ENCODE data around the gene SLC4A1. TPM values are rescaled to one million over a fixed set of nuclear protein-coding genes. Genes with fewer than 3 reads are reported as not detected.
"Not testable (repeated sequence)": the region's sequence is repeated elsewhere in the genome, so short reads cannot be mapped to it uniquely, and the experiment has no call there.

The SLC4A1 gene
- total RNA-seq, 2 donors from 2014 or later: not detected

- H3K27ac Mint-ChIP-seq: no peak overlapping the region
These were observed 13.4 kb downstream of the SLC4A1 start for GRCh38 chr17:44254361-44255095.

GRCh38 chr17:44253006-44253405 lies 14.9 kb downstream of the SLC4A1 start:
- no peaks in the 10 kb centered on the region for H3K27me3 Mint-ChIP-seq
- no peaks in the 10 kb centered on the region for H3K9me3 Mint-ChIP-seq
- ATAC-seq (replicated peaks): no peak

More at GRCh38 chr17:44254361-44255095, 13.4 kb downstream of the SLC4A1 start:
- Mint-ChIP-seq H3K4me1 (no peaks in the 10 kb centered on the region), H3K27me3 (no peaks in the 10 kb centered on the region), H3K4me3 (no peak overlapping the region), H3K36me3 (ENCODE audit: low read depth) (no peaks in the 10 kb centered on the region), H3K9me3 (no peaks in the 10 kb centered on the region)
- ATAC-seq (replicated peaks): no peak

DNA sequence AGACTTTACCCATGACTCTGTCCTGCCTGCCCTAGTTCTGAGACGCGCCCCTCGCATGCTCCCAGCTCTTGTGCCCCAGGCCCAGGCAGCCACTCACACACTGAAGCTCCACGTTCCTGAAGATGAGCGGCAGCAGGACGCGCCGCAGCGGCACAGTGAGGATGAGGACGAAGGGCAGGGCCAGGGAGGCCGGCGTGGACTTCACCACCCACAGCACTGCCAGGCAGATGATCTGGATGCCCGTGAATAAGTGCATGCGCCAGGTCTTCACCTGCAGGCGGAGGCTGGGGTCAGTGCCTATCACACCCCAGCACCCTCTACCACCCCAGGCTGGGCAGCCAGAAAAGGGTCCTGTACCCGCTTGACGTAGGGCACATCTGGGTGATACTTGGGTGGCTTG lies 16.9 kb downstream of the SLC4A1 start:
- no peak for ATAC-seq (replicated peaks)
- Mint-ChIP-seq H3K27me3 (no peaks in the 10 kb centered on the region), H3K4me3 (no peak overlapping the region), H3K4me1 (no peaks in the 10 kb centered on the region), H3K27ac (no peak overlapping the region), H3K36me3 (ENCODE audit: low read depth) (no peaks in the 10 kb centered on the region), H3K9me3 (no peaks in the 10 kb centered on the region)

More at GRCh38 chr17:44253006-44253405, 14.9 kb downstream of the SLC4A1 start:
- no peaks in the 10 kb centered on the region for H3K36me3 Mint-ChIP-seq (ENCODE audit: low read depth)
- no peak overlapping the region for H3K27ac Mint-ChIP-seq
- no peaks in the 10 kb centered on the region for H3K4me1 Mint-ChIP-seq
- no peak overlapping the region for H3K4me3 Mint-ChIP-seq

DNA sequence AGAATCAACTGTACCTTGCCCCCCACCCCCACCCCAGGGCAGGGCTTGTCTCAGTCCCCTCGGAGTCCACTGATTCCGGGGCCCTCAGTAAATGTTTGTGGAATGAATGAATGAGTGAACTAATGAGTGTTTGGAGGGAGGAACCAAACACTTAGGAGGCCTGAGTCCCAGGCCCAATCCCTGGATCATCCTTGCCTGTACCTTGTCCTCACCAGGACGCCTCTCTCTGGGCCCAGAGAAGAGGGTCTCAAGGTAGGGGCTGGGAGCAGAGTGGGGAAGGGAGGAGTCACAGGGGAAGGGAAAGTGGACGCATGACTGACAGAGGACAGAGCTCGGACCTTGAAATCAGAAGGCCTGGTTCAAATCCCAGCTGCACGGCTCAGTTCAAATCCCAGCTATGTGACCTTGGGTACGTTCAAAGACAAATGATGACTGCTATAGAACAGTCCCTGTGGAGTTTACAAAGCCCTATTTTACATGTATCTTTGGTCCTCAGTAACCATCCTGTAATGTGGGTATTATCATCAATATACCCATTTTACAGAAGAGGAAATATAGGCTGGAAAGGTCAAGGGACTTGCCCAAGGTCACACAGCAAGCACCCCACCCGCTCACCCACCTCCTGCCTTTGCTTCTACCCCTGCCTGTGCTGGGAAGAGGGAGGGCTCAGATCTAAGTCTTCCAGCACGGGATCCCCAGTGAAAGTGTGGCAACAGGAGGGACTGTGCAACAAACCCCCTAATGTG lies 18.3 kb downstream of the SLC4A1 start:
- Mint-ChIP-seq H3K36me3 (ENCODE audit: low read depth) (no peaks in the 10 kb centered on the region), H3K4me1 (no peaks in the 10 kb centered on the region), H3K9me3 (no peaks in the 10 kb centered on the region), H3K27me3 (no peaks in the 10 kb centered on the region), H3K27ac (no peak overlapping the region), H3K4me3 (no peak overlapping the region)
- no peak for ATAC-seq (replicated peaks)

- no peaks in the 10 kb centered on the region for H3K27me3 Mint-ChIP-seq
- no peak overlapping the region for H3K27ac Mint-ChIP-seq
- H3K36me3 Mint-ChIP-seq (ENCODE audit: low read depth): no peaks in the 10 kb centered on the region
- H3K4me1 Mint-ChIP-seq: no peaks in the 10 kb centered on the region
- H3K4me3 Mint-ChIP-seq: no peak overlapping the region
- no peaks in the 10 kb centered on the region for H3K9me3 Mint-ChIP-seq
- no peak for ATAC-seq (replicated peaks)
These were observed 19.8 kb downstream of the SLC4A1 start for GRCh38 chr17:44247876-44248736.

DNA sequence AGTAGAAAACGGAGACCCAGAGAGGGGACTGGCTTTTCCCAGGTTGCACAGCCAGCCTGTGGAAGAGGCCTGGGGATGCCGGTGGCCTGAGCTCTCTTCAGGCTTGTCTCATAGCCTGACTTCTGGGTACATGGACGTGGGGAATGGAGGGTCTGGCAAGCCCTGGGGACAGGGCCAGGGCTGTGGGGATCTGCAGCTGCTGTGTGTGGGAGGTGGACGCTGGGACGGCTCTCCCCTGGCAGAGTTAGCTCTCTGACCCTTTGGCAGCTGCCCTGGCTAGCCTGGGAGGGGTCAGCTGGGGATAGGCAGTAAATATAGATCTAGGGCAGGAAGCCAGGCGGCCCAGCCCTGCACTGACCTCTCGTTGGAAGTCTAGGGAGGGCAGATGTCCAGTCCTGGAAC lies 20.5 kb downstream of the SLC4A1 start:
- no peaks in the 10 kb centered on the region for H3K36me3 Mint-ChIP-seq (ENCODE audit: low read depth)
- no peaks in the 10 kb centered on the region for H3K27me3 Mint-ChIP-seq
- H3K4me1 Mint-ChIP-seq: no peaks in the 10 kb centered on the region
- H3K9me3 Mint-ChIP-seq: no peaks in the 10 kb centered on the region
- H3K4me3 Mint-ChIP-seq: no peak overlapping the region
- ATAC-seq (replicated peaks): no peak
- H3K27ac Mint-ChIP-seq: no peak overlapping the region

DNA sequence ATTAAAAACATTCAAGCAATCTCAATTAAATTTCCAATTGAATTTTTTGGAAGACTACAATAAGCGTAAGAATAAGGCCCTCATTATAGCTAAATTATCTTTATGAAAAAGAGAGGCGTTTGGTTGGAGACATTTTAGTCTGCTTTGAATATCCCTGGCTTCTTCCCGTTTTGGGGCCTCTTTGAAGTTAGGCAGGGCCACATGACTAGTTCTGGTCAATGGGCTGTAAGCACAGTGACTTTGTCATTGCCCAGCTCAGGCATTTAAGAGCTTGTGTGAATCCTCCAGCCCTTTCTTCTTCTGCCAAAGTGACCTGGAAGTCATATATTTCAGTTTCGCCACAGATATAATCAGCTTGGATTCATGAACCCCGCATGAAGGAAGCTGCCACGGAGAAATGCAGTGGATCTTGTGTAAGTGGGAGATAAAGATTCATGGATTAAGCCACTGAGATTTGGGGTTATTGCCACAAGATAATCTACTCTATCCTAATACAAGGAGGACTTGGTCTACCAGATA lies 26.8 kb downstream of the SLC4A1 start:
- Mint-ChIP-seq H3K27me3 (no peaks in the 10 kb centered on the region), H3K4me3 (no peak overlapping the region), H3K4me1 (no peaks in the 10 kb centered on the region), H3K36me3 (ENCODE audit: low read depth) (no peaks in the 10 kb centered on the region), H3K27ac (no peak overlapping the region), H3K9me3 (no peaks in the 10 kb centered on the region)
- ATAC-seq (replicated peaks): no peak

DNA sequence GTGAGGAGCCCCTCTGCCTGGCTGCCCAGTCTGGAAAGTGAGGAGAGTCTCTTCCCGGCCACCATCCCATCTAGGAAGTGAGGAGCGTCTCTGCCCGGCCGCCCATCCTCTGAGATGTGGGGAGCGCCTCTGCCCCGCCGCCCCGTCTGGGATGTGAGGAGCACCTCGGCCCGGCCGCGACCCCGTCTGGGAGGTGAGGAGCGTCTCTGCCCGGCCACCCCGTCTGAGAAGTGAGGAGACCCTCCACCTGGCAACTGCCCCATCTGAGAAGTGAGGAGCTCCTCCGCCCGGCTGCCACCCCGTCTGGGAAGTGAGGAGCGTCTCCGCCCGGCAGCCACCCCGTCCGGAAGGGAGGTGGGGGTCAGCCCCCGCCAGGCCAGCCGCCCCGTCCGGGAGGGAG lies 30.0 kb downstream of the SLC4A1 start:
- not testable (repeated sequence) for ATAC-seq (replicated peaks); H3K36me3 Mint-ChIP-seq (ENCODE audit: low read depth); H3K4me3 Mint-ChIP-seq; H3K9me3 Mint-ChIP-seq; H3K4me1 Mint-ChIP-seq; H3K27me3 Mint-ChIP-seq; H3K27ac Mint-ChIP-seq

DNA sequence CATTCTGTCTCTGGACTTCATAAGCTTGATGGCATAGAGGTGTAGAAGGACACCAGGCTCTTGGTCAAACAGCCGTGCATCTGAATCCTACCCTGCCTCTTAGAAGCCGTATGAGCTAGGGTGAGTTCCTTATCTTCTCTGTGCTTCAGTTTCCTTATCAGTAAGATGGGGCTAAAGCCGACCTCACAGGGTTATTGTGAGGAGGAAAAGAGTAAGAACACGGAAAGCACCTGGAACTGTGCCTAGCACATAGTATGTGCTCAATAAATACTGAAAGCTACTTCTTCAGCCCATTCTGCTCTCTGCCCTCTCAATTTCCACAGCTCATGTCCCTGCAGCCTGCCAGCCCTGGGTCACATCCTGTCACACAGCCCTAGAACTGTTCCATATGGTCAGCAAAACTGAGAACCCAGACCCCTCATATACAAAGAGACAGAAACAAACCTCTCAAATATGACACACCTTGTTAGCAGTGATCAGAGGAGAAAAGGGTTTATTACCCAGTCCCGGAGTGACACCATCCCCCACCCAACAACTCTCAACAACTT lies 31.4 kb downstream of the SLC4A1 start:
- no peak for ATAC-seq (replicated peaks)
- Mint-ChIP-seq H3K27me3 (peaks cover 2% of the 10 kb centered on the region), H3K4me3 (no peak overlapping the region), H3K4me1 (peaks cover 6% of the 10 kb centered on the region), H3K27ac (no peak overlapping the region), H3K36me3 (ENCODE audit: low read depth) (no peaks in the 10 kb centered on the region), H3K9me3 (no peaks in the 10 kb centered on the region)

DNA sequence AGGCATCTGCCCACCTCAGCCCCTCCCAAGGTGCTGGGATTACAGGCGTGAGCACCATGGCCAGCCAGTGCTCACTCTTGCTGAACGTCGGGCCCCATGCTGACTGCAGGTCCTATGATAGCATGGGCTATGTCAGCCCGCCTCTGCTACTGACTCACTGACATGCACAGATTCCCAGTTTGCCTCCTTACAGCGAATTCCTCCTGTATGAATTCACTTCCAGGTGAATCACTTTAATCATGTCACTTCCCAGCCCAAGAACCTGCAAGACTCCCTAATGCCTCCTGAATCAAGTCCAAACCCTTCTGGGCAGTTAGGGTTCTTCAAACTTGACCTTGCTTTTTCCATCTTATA lies 32.4 kb downstream of the SLC4A1 start:
- Mint-ChIP-seq H3K4me1 (peaks cover 6% of the 10 kb centered on the region), H3K27ac (no peak overlapping the region), H3K27me3 (peaks cover 2% of the 10 kb centered on the region), H3K36me3 (ENCODE audit: low read depth) (no peaks in the 10 kb centered on the region), H3K9me3 (no peaks in the 10 kb centered on the region), H3K4me3 (no peak overlapping the region)
- no peak for ATAC-seq (replicated peaks)

DNA sequence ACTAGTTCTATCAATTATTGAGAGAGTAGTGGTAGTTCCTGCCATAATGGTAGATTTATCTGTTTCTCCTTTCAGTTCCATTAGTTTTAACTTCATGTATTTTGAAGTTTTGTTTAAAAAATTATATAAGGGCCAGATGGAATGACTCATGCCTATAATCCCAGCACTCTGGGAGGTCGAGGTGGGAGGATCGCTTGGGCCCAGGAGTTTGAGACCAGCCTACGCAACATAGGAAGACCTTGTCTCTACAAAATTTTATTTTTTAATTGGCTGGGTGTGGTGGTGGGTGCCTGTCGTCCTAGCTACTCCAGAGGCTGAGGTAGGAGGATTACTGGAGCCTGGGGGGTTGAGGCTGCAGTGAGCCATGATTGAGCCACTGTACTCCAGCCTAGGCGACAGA lies 34.4 kb downstream of the SLC4A1 start:
- Mint-ChIP-seq H3K27ac (no peak overlapping the region), H3K4me1 (peaks cover 6% of the 10 kb centered on the region), H3K27me3 (peaks cover 2% of the 10 kb centered on the region), H3K9me3 (no peaks in the 10 kb centered on the region), H3K36me3 (ENCODE audit: low read depth) (no peaks in the 10 kb centered on the region), H3K4me3 (no peak overlapping the region)
- ATAC-seq (replicated peaks): no peak

DNA sequence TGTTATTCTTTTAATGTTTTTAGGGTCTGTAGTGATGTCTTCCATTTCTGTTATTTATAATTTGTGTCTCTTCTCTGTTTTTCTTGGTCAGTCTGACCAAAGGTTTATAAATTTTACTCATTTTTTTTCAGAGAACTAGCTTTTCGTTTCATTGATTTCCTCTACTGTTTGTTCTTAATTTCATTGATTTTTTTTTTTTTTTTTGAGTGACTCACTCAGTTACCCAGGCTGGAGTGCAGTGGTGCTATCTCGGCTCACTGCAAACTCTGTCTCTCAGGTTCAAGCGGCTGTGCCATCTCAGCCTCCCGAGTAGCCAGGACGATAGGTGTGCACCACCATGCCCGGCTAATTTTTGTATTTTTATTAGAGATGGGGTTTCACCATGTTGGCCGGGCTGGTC lies 35.9 kb downstream of the SLC4A1 start:
- no peaks in the 10 kb centered on the region for H3K36me3 Mint-ChIP-seq (ENCODE audit: low read depth)
- no peak overlapping the region for H3K27ac Mint-ChIP-seq
- ATAC-seq (replicated peaks): no peak
- H3K4me3 Mint-ChIP-seq: no peak overlapping the region
- peaks cover 6% of the 10 kb centered on the region for H3K4me1 Mint-ChIP-seq
- H3K27me3 Mint-ChIP-seq: peaks cover 2% of the 10 kb centered on the region
- H3K9me3 Mint-ChIP-seq: no peaks in the 10 kb centered on the region

GRCh38 chr17:44230140-44230539 lies 37.8 kb downstream of the SLC4A1 start:
- no peaks in the 10 kb centered on the region for H3K36me3 Mint-ChIP-seq (ENCODE audit: low read depth)
- no peak for ATAC-seq (replicated peaks)
- no peak overlapping the region for H3K27ac Mint-ChIP-seq
- H3K27me3 Mint-ChIP-seq: peaks cover 2% of the 10 kb centered on the region
- no peak overlapping the region for H3K4me3 Mint-ChIP-seq
- H3K4me1 Mint-ChIP-seq: peaks cover 4% of the 10 kb centered on the region
- H3K9me3 Mint-ChIP-seq: no peaks in the 10 kb centered on the region

DNA sequence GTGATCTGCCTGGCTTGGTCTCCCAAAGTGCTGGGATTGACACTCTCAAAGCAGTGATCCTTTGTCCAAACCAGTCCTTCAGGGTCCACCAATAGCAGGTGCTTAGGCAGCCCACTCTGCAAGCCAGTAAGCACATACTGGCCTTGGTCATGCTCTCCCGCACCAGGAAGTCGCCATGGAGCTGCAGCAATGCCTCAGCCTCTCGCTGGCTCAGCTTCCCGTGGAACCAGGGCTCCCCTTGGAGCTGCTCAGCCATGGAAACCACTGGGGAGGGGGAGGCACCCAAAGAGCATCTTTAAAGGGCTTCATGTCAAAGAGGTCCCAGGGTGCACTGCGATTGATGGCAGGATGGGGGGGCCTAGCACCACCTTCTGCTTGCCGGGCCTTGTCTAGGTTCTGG lies 38.8 kb downstream of the SLC4A1 start:
- Mint-ChIP-seq H3K27me3 (peaks cover 2% of the 10 kb centered on the region), H3K4me3 (no peak overlapping the region), H3K9me3 (no peaks in the 10 kb centered on the region), H3K4me1 (no peaks in the 10 kb centered on the region), H3K36me3 (ENCODE audit: low read depth) (no peaks in the 10 kb centered on the region), H3K27ac (no peak overlapping the region)
- no peak for ATAC-seq (replicated peaks)

All from activated T-helper 17 cell treated with anti-CD3 and anti-CD28 coated beads, Interleukin-2, amount 50 U/mL, for 72 hours (primary cell).